WTC11 (cell line): ENCODE measurements around the gene KRTAP5-1.
"Not testable (repeated sequence)": the region's sequence is repeated elsewhere in the genome, so short reads cannot be mapped to it uniquely, and the experiment has no call there.

Experiments
- ATF3 ChIP-seq: sonication (generic); formaldehyde crosslinking; conservative IDR thresholded peaks from 2 replicates; pipeline ENCODE4 v1.8.1; 2022; ENCODE audit warnings: mild to moderate bottlenecking, missing genetic modification reagents
- CTCF ChIP-seq: fragments of 200-600 bp; IDR thresholded peaks from 2 replicates; pipeline ENCODE4 v1.8.0; 2022; ENCODE audit warnings: antibody characterized with exemption
- ESRRA ChIP-seq: sonication (generic); formaldehyde crosslinking; IDR thresholded peaks from 2 replicates; pipeline ENCODE4 v1.8.1; 2022; ENCODE audit warnings: mild to moderate bottlenecking, missing genetic modification reagents, borderline replicate concordance
- NR2C2 ChIP-seq: sonication (generic); formaldehyde crosslinking; IDR thresholded peaks from 2 replicates; pipeline ENCODE4 v1.8.0; 2022; ENCODE audit warnings: mild to moderate bottlenecking, missing genetic modification reagents
- SP1 ChIP-seq: sonication (generic); formaldehyde crosslinking; conservative IDR thresholded peaks from 2 replicates; pipeline ENCODE4 v1.8.1; 2022; ENCODE audit warnings: missing genetic modification reagents

- TF ChIP-seq ATF3 (CRISPR knock-in tag); SP1; ESRRA; NR2C2 (CRISPR knock-in tag); CTCF: not testable (repeated sequence)
Observed at GRCh38 chr11:1598406-1598805, 13.3 kb upstream of the KRTAP5-1 start.
